GM18858 (cell line): ENCODE data around the gene SPATA24.

Experiments
- ATAC-seq: cut with Tn5 transposase; IDR thresholded peaks from one replicate; pipeline ENCODE4 v1.9.1; 2021; ENCODE audit not compliant: unreplicated experiment

Gene SPATA24

GRCh38 chr5:139383993-139384590, 19.8 kb downstream of the SPATA24 start:
- no peak for ATAC-seq

- ATAC-seq = no peak
These were observed 20.5 kb downstream of the SPATA24 start, which contains the start of gene SLC23A1 for GRCh38 chr5:139383275-139383992. Gene SLC23A1 (minus strand): TSS chr5:139383297. CDS start chr5:139383253, 44 bp downstream.

GRCh38 chr5:139382807-139383206, 21.1 kb downstream of the SPATA24 start:
- ATAC-seq = no peak

- ATAC-seq = no peak
These were observed 21.8 kb downstream of the SPATA24 start for GRCh38 chr5:139381837-139382761.

- ATAC-seq = no peak
These were observed 24.1 kb downstream of the SPATA24 start for GRCh38 chr5:139379626-139380449.

GRCh38 chr5:139378941-139379361, 24.9 kb downstream of the SPATA24 start:
- no peak for ATAC-seq

GRCh38 chr5:139378101-139378825, 25.6 kb downstream of the SPATA24 start:
- no peak for ATAC-seq

- ATAC-seq = no peak
These were observed 26.7 kb downstream of the SPATA24 start for GRCh38 chr5:139377226-139377625.

GRCh38 chr5:139376364-139376763, 27.5 kb downstream of the SPATA24 start:
- no peak for ATAC-seq

- ATAC-seq = no peak
These were observed 29.0 kb downstream of the SPATA24 start for GRCh38 chr5:139374909-139375308.

- no peak for ATAC-seq
These were observed 32.1 kb downstream of the SPATA24 start for GRCh38 chr5:139371482-139372435.

GRCh38 chr5:139369181-139369580, 34.7 kb downstream of the SPATA24 start:
- no peak for ATAC-seq

GRCh38 chr5:139368613-139369012, 35.3 kb downstream of the SPATA24 start:
- ATAC-seq = no peak

- ATAC-seq = no peak
These were observed 39.4 kb downstream of the SPATA24 start for GRCh38 chr5:139364466-139364865.

- ATAC-seq = no peak
These were observed 40.0 kb downstream of the SPATA24 start for GRCh38 chr5:139363937-139364336.

- ATAC-seq = no peak
These were observed 42.0 kb downstream of the SPATA24 start for GRCh38 chr5:139361835-139362429.

- ATAC-seq = no peak
These were observed 43.5 kb downstream of the SPATA24 start for GRCh38 chr5:139360384-139360783.

- ATAC-seq = no peak
These were observed 45.8 kb downstream of the SPATA24 start for GRCh38 chr5:139358064-139358463.
